Fibroblast of the conjunctiva (primary cell): ENCODE data around the gene SPATA46.
"Not testable (repeated sequence)": the region's sequence is repeated elsewhere in the genome, so short reads cannot be mapped to it uniquely, and the experiment has no call there.

ENCODE experiments used
- DNase-seq: peaks from one replicate; pipeline ENCODE4 v3.0.0-alpha.2; 2010; ENCODE audit warnings: low read depth

The SPATA46 gene

GRCh38 chr1:162376691-162377090 is at the start of gene SPATA46:
Gene SPATA46, minus strand, starts transcription at chr1:162376854. Its CDS starts 64 bp downstream, at chr1:162376790.
- no peak for DNase-seq

GRCh38 chr1:162422662-162423375 is 46.2 kb upstream of the SPATA46 start:
- DNase-seq: no peak

- no peak for DNase-seq
Observed at GRCh38 chr1:162421258-162422164, 44.9 kb upstream of the SPATA46 start.

GRCh38 chr1:162420120-162420519 is 43.5 kb upstream of the SPATA46 start:
- no peak for DNase-seq

GRCh38 chr1:162419450-162419931 is 42.8 kb upstream of the SPATA46 start:
- DNase-seq: not testable (repeated sequence)

- not testable (repeated sequence) for DNase-seq
Observed at GRCh38 chr1:162418584-162418983, 41.9 kb upstream of the SPATA46 start.

GRCh38 chr1:162417650-162418049 is 41.0 kb upstream of the SPATA46 start:
- no peak for DNase-seq

GRCh38 chr1:162416909-162417308 is 40.3 kb upstream of the SPATA46 start:
- no peak for DNase-seq

GRCh38 chr1:162416215-162416614 is 39.6 kb upstream of the SPATA46 start:
- DNase-seq: no peak

- DNase-seq: no peak
Observed at GRCh38 chr1:162412002-162412401, 35.3 kb upstream of the SPATA46 start, which contains the start of gene SH2D1B. Gene SH2D1B, minus strand, starts transcription at chr1:162412136. Its CDS starts 120 bp downstream, at chr1:162412016.

GRCh38 chr1:162407539-162407938 is 30.9 kb upstream of the SPATA46 start:
- DNase-seq: no peak

GRCh38 chr1:162406811-162407210 is 30.2 kb upstream of the SPATA46 start:
- no peak for DNase-seq

- no peak for DNase-seq
Observed at GRCh38 chr1:162405800-162406199, 29.1 kb upstream of the SPATA46 start.

- DNase-seq: peak; percentile 42
Observed at GRCh38 chr1:162404550-162405160, 28.0 kb upstream of the SPATA46 start.

GRCh38 chr1:162400790-162401355 is 24.2 kb upstream of the SPATA46 start:
- DNase-seq: no peak

GRCh38 chr1:162398999-162399580 is 22.4 kb upstream of the SPATA46 start:
- no peak for DNase-seq

GRCh38 chr1:162397943-162398560 is 21.4 kb upstream of the SPATA46 start:
- DNase-seq: no peak

- DNase-seq: peak; percentile 29
Observed at GRCh38 chr1:162397039-162397448, 20.4 kb upstream of the SPATA46 start.

GRCh38 chr1:162396201-162396906 is 19.7 kb upstream of the SPATA46 start:
- DNase-seq: no peak

GRCh38 chr1:162391790-162392563 is 15.3 kb upstream of the SPATA46 start:
- DNase-seq: peak; percentile 51
